Ishikawa (cell line): ENCODE data around the gene PDSS2.

Source experiments
- FOXM1 ChIP-seq: IDR thresholded peaks from 2 replicates; pipeline ENCODE4 v1.6.1; 2012; ENCODE audit warnings: low read depth, borderline replicate concordance
- TF ChIP-seq, protein P1 (sequence below): IDR thresholded peaks from 2 replicates; pipeline ENCODE4 v1.6.1; 2012; ENCODE audit warnings: low read depth, mild to moderate bottlenecking

DNA sequence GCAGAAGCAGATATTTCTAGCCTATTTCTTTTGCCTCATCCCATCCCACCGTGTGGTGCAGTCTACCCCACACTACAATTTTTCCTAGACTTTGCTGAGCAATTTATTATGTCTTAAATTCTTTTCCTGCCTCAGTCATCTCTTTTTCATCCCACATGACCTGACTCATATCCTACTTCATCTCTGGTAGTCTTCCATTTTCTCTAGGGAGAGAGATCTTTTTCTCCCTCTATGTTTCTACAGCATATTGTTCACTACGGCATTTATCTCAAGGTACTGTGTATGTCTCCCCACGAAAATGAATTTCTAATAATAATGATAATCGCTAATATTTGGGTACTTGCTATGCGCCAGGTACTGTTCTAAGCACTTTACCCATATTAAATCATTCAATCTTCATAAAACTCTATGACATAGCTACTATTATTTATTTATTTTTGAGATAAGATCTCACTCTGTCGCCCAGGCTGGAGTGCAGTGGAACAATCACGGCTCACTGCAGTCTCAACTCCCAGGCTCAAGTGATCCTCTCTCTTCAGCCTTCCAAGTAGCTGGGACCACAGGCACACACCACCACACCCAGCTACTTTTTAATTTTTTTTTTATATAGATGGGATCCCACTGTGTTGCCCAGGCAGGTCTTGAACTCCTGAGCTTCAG is 15.6 kb downstream of the PDSS2 start:
- TF ChIP-seq, protein P1, sequence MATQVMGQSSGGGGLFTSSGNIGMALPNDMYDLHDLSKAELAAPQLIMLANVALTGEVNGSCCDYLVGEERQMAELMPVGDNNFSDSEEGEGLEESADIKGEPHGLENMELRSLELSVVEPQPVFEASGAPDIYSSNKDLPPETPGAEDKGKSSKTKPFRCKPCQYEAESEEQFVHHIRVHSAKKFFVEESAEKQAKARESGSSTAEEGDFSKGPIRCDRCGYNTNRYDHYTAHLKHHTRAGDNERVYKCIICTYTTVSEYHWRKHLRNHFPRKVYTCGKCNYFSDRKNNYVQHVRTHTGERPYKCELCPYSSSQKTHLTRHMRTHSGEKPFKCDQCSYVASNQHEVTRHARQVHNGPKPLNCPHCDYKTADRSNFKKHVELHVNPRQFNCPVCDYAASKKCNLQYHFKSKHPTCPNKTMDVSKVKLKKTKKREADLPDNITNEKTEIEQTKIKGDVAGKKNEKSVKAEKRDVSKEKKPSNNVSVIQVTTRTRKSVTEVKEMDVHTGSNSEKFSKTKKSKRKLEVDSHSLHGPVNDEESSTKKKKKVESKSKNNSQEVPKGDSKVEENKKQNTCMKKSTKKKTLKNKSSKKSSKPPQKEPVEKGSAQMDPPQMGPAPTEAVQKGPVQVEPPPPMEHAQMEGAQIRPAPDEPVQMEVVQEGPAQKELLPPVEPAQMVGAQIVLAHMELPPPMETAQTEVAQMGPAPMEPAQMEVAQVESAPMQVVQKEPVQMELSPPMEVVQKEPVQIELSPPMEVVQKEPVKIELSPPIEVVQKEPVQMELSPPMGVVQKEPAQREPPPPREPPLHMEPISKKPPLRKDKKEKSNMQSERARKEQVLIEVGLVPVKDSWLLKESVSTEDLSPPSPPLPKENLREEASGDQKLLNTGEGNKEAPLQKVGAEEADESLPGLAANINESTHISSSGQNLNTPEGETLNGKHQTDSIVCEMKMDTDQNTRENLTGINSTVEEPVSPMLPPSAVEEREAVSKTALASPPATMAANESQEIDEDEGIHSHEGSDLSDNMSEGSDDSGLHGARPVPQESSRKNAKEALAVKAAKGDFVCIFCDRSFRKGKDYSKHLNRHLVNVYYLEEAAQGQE: no peak
- TF ChIP-seq FOXM1: no peak
